ENCODE measurements around the gene NRROS. TPM values are rescaled to one million over a fixed set of nuclear protein-coding genes. Genes with fewer than 3 reads are reported as not detected.

NRROS gene
- total RNA-seq, 4 donors from 2014 or later, result 8.6 to 16.4 (median 12.7) TPM

DNA sequence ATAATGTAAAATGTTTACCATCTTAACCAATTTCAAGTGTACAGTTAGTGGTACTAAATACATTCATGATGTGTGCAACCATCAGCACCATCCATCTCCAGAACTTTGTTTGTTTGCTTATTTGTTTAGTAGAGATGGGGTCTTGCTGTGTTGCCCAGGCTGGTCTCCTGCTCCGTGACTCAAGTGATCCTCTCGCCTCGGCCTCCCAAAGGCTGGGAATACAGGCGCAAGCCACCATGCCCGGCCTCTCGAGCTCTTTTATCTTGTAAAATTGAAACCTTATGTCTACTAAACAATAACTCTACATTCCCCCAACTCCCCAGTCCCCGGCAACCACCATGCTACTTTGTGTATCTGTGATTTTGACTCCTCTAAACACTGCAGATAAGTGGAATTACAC lies 39.1 kb upstream of the NRROS start:
- Histone ChIP-seq H3K9me3 (no peaks in the 10 kb centered on the region), H3K4me3 (no peak overlapping the region), H3K36me3 (no peaks in the 10 kb centered on the region), H3K27ac (no peak overlapping the region), H3K4me1 (no peaks in the 10 kb centered on the region), H3K27me3 (peaks cover 0 to 5% of the 10 kb centered on the region in 2 donors)
- TF ChIP-seq, protein P1, sequence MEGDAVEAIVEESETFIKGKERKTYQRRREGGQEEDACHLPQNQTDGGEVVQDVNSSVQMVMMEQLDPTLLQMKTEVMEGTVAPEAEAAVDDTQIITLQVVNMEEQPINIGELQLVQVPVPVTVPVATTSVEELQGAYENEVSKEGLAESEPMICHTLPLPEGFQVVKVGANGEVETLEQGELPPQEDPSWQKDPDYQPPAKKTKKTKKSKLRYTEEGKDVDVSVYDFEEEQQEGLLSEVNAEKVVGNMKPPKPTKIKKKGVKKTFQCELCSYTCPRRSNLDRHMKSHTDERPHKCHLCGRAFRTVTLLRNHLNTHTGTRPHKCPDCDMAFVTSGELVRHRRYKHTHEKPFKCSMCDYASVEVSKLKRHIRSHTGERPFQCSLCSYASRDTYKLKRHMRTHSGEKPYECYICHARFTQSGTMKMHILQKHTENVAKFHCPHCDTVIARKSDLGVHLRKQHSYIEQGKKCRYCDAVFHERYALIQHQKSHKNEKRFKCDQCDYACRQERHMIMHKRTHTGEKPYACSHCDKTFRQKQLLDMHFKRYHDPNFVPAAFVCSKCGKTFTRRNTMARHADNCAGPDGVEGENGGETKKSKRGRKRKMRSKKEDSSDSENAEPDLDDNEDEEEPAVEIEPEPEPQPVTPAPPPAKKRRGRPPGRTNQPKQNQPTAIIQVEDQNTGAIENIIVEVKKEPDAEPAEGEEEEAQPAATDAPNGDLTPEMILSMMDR (IDR thresholded peaks at IDR 0.05), result no peak
- TF ChIP-seq EP300 (IDR thresholded peaks at IDR 0.05), result no peak
- DNase-seq (ENCODE audit: low spot score in 2 of 2), result no peak
- 91 to 92% methylated on average over 7 of the region's 7 CpGs for WGBS, 2 donors

DNA sequence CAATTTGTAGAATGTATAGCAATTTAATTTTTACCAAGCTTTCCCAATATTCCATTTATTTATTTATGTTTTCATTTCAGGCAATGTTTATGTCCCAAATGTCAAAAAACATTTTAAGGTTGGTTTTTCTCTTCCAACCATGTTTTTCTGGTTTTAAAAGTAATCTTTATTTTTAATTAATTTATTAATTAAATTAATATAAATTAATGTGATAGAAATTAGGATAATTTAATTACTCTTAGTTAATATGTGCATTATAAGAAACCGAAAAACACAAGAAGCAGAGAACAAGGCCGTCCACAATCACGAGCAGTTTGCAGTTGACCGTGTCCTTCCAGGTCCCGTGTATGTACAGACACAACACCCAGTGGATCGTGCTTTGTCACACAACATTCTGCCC lies 36.8 kb upstream of the NRROS start:
- no peak overlapping the region for H3K4me3 ChIP-seq
- WGBS, 2 donors, result 92 to 93% methylated on average over 6 of the region's 6 CpGs
- no peaks in the 10 kb centered on the region for H3K9me3 ChIP-seq
- no peak for DNase-seq (ENCODE audit: low spot score in 2 of 2)
- no peaks in the 10 kb centered on the region for H3K27me3 ChIP-seq
- no peaks in the 10 kb centered on the region for H3K4me1 ChIP-seq
- H3K27ac ChIP-seq, result no peak overlapping the region
- no peaks in the 10 kb centered on the region for H3K36me3 ChIP-seq
- TF ChIP-seq EP300 (IDR thresholded peaks at IDR 0.05) (no peak), POLR2A (IDR thresholded peaks at IDR 0.05) (no peak)
- TF ChIP-seq, protein P1 (IDR thresholded peaks at IDR 0.05), result no peak

DNA sequence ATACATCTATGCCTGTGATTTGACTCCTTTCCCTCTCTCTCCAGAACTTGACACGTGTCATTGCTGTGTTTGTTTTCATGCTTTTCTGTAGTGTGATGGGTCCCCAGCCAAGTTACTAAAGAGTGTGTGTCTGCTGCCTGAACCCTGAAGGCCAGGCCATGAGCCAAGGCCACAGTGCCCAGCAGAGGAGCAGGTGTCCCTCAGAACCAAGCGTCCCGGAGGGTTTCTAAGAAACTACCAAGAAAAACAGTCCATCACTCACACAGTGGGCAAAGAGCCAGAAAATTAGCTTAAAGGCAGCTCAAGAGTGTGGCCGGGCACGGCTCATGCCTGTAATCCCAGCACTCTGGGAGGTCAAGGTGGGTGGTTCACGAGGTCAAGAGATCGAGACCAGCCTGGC lies 35.8 kb upstream of the NRROS start:
- H3K9me3 ChIP-seq, result peaks cover 0 to under 1% (median 0%) of the 10 kb centered on the region in 4 donors
- 53 to 59% methylated on average over 7 of the region's 7 CpGs for WGBS, 2 donors

DNA sequence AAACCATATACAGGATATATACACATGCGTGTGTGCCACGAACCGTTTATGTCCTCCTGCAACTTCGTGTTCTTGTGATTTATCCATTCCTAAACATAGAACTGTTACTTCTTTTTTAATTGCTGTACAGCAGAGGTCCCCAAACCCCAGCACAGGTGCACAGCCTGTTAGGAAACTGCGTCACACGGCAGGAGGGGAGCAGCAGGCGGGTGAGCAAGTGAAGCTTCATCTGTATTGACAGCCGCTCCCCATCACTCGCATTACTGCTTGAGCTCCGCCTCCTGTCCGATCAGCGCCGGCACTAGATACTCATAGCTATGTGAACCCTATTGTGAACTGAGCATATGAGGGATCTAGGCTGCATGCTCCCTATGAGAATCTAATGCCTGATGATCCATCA lies 34.9 kb upstream of the NRROS start:
- 59 to 68% methylated on average over 13 of the region's 13 CpGs for WGBS, 2 donors
- TF ChIP-seq, protein P1 (IDR thresholded peaks at IDR 0.05), result no peak
- TF ChIP-seq POLR2A (IDR thresholded peaks at IDR 0.05), result no peak
- no peak for TF ChIP-seq EP300 (IDR thresholded peaks at IDR 0.05)
- Histone ChIP-seq H3K36me3 (no peaks in the 10 kb centered on the region), H3K4me3 (no peak overlapping the region), H3K4me1 (peaks cover 0 to 3% (median 1%) of the 10 kb centered on the region in 4 donors), H3K9me3 (peaks cover 0 to 5% (median 0%) of the 10 kb centered on the region in 4 donors), H3K27ac (no peak overlapping the region), H3K27me3 (no peaks in the 10 kb centered on the region)
- no peak for DNase-seq (ENCODE audit: low spot score in 2 of 2)

More for the DNA sequence above, 35.8 kb upstream of the NRROS start:
- no peak for DNase-seq (ENCODE audit: low spot score in 2 of 2)
- Histone ChIP-seq H3K27me3 (no peaks in the 10 kb centered on the region), H3K4me1 (no peaks in the 10 kb centered on the region), H3K27ac (no peak overlapping the region), H3K36me3 (no peaks in the 10 kb centered on the region), H3K4me3 (no peak overlapping the region)
- no peak for TF ChIP-seq POLR2A (IDR thresholded peaks at IDR 0.05)

DNA sequence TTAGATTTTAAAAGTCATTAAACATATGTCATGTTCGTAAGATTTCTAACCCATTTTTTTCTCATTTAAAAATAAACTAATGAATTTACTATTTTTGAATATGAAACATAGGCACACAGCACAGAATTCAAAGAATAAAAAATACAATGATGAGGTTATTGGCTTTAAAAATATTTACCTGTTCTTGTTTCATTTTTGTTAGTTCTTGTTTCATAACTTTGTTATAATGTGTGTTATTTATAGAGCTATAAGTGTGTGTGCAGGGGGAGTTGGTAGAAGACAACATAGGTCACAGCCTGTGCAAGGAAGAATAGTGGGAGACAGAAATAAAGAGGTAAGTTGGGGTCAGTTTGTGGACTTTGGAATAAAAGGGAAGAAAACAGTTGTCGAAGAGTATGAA lies 30.8 kb upstream of the NRROS start:
- Histone ChIP-seq H3K27ac (peak overlapping the region in 1 of 4 donors; percentile 75), H3K4me1 (peaks cover 0 to 16% (median 4%) of the 10 kb centered on the region in 4 donors), H3K27me3 (no peaks in the 10 kb centered on the region), H3K9me3 (peaks cover 0 to 5% (median 0%) of the 10 kb centered on the region in 4 donors), H3K36me3 (no peaks in the 10 kb centered on the region), H3K4me3 (no peak overlapping the region)
- WGBS, 2 donors, result 94% methylated on average over 2 of the region's 2 CpGs
- no peak for DNase-seq (ENCODE audit: low spot score in 2 of 2)
- TF ChIP-seq EP300 (IDR thresholded peaks at IDR 0.05), result no peak
- no peak for TF ChIP-seq POLR2A (IDR thresholded peaks at IDR 0.05)
- TF ChIP-seq, protein P1 (IDR thresholded peaks at IDR 0.05), result no peak

DNA sequence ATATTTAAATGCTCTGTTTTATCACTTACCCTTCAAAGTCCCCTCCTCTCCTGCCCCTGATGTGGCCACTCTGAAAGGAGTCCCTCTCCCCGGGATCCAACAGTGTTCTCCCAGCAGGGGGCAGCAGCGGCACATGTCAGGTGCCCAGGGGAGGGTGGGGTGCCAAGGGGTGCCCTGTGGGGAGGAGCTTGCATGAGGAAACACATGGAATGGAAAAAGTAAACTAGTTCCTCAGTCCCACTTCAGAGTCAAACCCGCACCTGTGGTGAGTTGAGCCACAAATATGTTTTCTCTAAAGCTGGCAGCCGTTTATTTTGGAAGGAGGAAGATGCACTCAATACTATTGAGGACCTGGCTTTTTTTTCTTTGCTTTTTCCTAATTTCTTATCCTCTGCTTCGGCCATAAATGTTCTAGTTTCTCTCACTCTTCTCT lies 30.1 kb upstream of the NRROS start:
- Histone ChIP-seq H3K9me3 (peaks cover 0 to 5% (median 0%) of the 10 kb centered on the region in 4 donors), H3K4me1 (peaks cover 0 to 16% (median 4%) of the 10 kb centered on the region in 4 donors), H3K4me3 (no peak overlapping the region), H3K27ac (peak overlapping the region in 3 of 4 donors; percentile 59 to 75 (median 60)), H3K27me3 (no peaks in the 10 kb centered on the region), H3K36me3 (no peaks in the 10 kb centered on the region)
- peak; percentile 83 to 92 for DNase-seq (ENCODE audit: low spot score in 2 of 2)
- 16 to 18% methylated on average over 5 of the region's 5 CpGs for WGBS, 2 donors
- TF ChIP-seq POLR2A (IDR thresholded peaks at IDR 0.05) (peak in 1 of 2 donors; percentile 41), EP300 (IDR thresholded peaks at IDR 0.05) (peak; percentile 11 to 71)
- TF ChIP-seq, protein P1 (IDR thresholded peaks at IDR 0.05), result peak; percentile 76 to 94 (median 83)

Data from tibial nerve (tissue), 4 donors.